Right lobe of liver (tissue), 4 donors: ENCODE data around the gene ARHGAP23.

Source experiments
- CTCF ChIP-seq, 4 donors: fragments of 200-600 bp in 3 of 4; fragments of 450-650 bp in 1 of 4; IDR thresholded peaks; one replicate each; pipeline versions ENCODE4 v1.5.1 to v1.8.0; 2016 to 2022; ENCODE audit warnings: antibody characterized with exemption in 4 of 4, mild to moderate bottlenecking in 2 of 4
- POLR2A ChIP-seq: fragments of 450-650 bp; IDR thresholded peaks from one replicate; pipeline ENCODE4 v1.6.1; 2017; ENCODE audit warnings: antibody characterized with exemption, mild to moderate bottlenecking
- donor health status: DM: no; HTN: no; CAD: no.
- donor health status: DM: no; HTN: no; CAD: no.
- donor health status: DM: no; HTN: yes; CAD: no.

GRCh38 chr17:38429476-38430100, 1.3 kb downstream of the ARHGAP23 start:
- no peak for TF ChIP-seq POLR2A
- no peak for TF ChIP-seq CTCF (IDR thresholded peaks at IDR 0.05)
